ENCODE results near the gene DRGX. TPM values are rescaled to one million over a fixed set of nuclear protein-coding genes. Genes with fewer than 3 reads are reported as not detected.

Gene DRGX
- total and polyA plus RNA-seq, 2 of the 13 experiments (the other 11 are each of a cell fraction or from before 2014, with no cell fraction given) = not detected

DNA sequence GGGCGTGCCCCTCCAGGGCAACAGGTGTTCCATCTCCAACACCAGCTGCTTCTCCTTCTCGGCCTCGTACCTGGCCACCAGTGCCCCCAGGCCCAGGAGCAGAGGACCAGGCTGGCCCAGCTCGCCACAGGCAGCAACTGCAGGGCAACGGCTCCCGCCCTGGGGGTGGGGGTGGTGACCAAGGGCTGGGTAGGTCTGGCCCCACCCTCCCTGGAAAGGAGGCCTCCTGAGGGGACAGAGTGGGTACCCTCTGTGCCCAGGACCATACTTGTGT, 22.1 kb upstream of the DRGX start:
- FAIRE-seq (no peak), DNase-seq (ENCODE audit: low spot score) (no peak), ATAC-seq (no peak)
- Histone ChIP-seq H3K27ac (ENCODE audit: extremely low read length, insufficient read depth, low read length) (no peak overlapping the region), H3K36me3 (replicated peaks in 1 of 2; ENCODE audit: control insufficient read depth in 1 of 2, insufficient read depth in 2 of 2, low read length in 2 of 2) (no peaks in the 10 kb centered on the region), H3K4me3 (replicated peaks in 1 of 3; ENCODE audit: insufficient read depth in 1 of 3, low read depth in 2 of 3, low read length in 3 of 3) (no peak overlapping the region), H4K20me1 (ENCODE audit: insufficient read depth, low read length) (no peaks in the 10 kb centered on the region), H3K4me1 (ENCODE audit: insufficient read depth, low read length) (no peaks in the 10 kb centered on the region), H3K27me3 (ENCODE audit: control insufficient read depth in 1 of 2, insufficient read depth in 2 of 2, low read length in 2 of 2) (peaks cover 0 to 7% of the 10 kb centered on the region in 2 experiments; a peak in 1 of 5 replicates), H3K79me2 (ENCODE audit: insufficient read depth, low read length) (no peaks in the 10 kb centered on the region), H3K9ac (ENCODE audit: insufficient read depth, low read depth, low read length) (no peak overlapping the region), H3K4me2 (ENCODE audit: low read depth, low read length) (no peak overlapping the region), H3K9me3 (ENCODE audit: low read length) (no peaks in the 10 kb centered on the region), H2AFZ (ENCODE audit: low read length) (no peak overlapping the region)
- intact Hi-C loops (cut with micrococcal nuclease; ENCODE audit: unreplicated experiment) = no loop called here
- ChIA-PET CTCF (ENCODE audit: low intra/inter-chr PET ratio, low total read pairs) (no interaction called here), POLR2A (no interaction called here)
- no peak for TF ChIP-seq JDP2 (CRISPR knock-in tag; IDR thresholded peaks at IDR 0.05; ENCODE audit: borderline replicate concordance)
- TF ChIP-seq ZSCAN29 (CRISPR knock-in tag; conservative IDR thresholded peaks at IDR 0.05) = no peak
- no peak for TF ChIP-seq TBX2 (CRISPR knock-in tag; IDR thresholded peaks at IDR 0.05; ENCODE audit: borderline replicate concordance)
- TF ChIP-seq, protein P1, sequence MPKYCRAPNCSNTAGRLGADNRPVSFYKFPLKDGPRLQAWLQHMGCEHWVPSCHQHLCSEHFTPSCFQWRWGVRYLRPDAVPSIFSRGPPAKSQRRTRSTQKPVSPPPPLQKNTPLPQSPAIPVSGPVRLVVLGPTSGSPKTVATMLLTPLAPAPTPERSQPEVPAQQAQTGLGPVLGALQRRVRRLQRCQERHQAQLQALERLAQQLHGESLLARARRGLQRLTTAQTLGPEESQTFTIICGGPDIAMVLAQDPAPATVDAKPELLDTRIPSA (CRISPR knock-in tag; IDR thresholded peaks at IDR 0.05; ENCODE audit: borderline replicate concordance) = no peak
- TF ChIP-seq SMAD1 (CRISPR knock-in tag; IDR thresholded peaks at IDR 0.05; ENCODE audit: borderline replicate concordance, low read depth) = no peak
- TF ChIP-seq HCFC1 (IDR thresholded peaks at IDR 0.05; ENCODE audit: low read depth, low read length) = no peak
- TF ChIP-seq GPN1 (CRISPR knock-in tag; IDR thresholded peaks at IDR 0.05; ENCODE audit: borderline replicate concordance) = no peak
- TF ChIP-seq ZBTB3 (CRISPR knock-in tag; IDR thresholded peaks at IDR 0.05; ENCODE audit: borderline replicate concordance, low read depth) = no peak
- TF ChIP-seq ZMAT3 (CRISPR knock-in tag; conservative IDR thresholded peaks at IDR 0.05) = no peak
- WGBS (ENCODE audit: low lambda C conversion rate) = no CpG with 5 or more reads among the region's 6 CpGs
- BruUV-seq (replicated peaks) = no TSS peak
- in situ Hi-C loops (cut with HindIII; ENCODE audit: extremely low pct_ligation_motif_present, low pct_unique_long_range_greater_than_20kb) = no loop called here

All from HepG2 (cell line).